ENCODE data around the gene ADAMTS12. TPM values are rescaled to one million over a fixed set of nuclear protein-coding genes. Genes with fewer than 3 reads are reported as not detected.

Gene ADAMTS12
- total and polyA plus RNA-seq, 5 donors, result 0.54 to 1.4 (median 1.0) TPM

- DNase-seq, result no peak
- no peaks in the 10 kb centered on the region for H3K4me1 ChIP-seq (ENCODE audit: control insufficient read depth, insufficient read depth, low read length)
- no peaks in the 10 kb centered on the region for H3K27me3 ChIP-seq (ENCODE audit: control insufficient read depth, insufficient read depth)
- 41% methylated on average over 3 of the region's 3 CpGs for WGBS
- intact Hi-C loops (cut with DNase I), result no loop called here
- no peak for ATAC-seq
- no peak overlapping the region for H3K27ac ChIP-seq (ENCODE audit: low read length)
- H3K9me3 ChIP-seq (ENCODE audit: control insufficient read depth, low read length), result no peaks in the 10 kb centered on the region
- H3K4me3 ChIP-seq (ENCODE audit: low read length), result no peak overlapping the region
Observed at GRCh38 chr5:33734537-33734936, 157.3 kb downstream of the ADAMTS12 start.

DNA sequence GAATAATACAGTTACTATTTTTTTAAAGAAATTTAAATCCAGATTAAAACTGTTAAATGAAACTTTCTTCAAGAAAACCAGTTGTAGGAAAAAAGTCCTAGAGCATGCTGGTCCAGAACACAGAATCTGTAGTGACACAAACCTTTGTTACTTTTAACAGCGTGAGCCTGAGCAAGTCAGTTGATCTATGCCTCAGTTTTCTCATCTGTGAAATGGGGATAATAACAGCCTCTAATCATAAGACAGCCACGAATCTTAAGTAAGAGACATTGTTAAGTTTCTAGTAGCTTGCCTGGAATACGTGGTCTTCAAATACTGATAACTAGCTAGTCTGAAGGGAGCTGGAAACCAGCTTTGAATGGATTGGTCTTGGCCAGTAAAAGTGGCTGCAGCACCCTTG lies 158.6 kb downstream of the ADAMTS12 start:
- H3K9me3 ChIP-seq (ENCODE audit: control insufficient read depth, low read length), result no peaks in the 10 kb centered on the region
- intact Hi-C loops (cut with DNase I), result no loop called here
- ATAC-seq, result no peak
- no peaks in the 10 kb centered on the region for H3K27me3 ChIP-seq (ENCODE audit: control insufficient read depth, insufficient read depth)
- DNase-seq, result no peak
- no peak overlapping the region for H3K27ac ChIP-seq (ENCODE audit: low read length)
- no peaks in the 10 kb centered on the region for H3K4me1 ChIP-seq (ENCODE audit: control insufficient read depth, insufficient read depth, low read length)
- 85% methylated on average over 3 of the region's 3 CpGs for WGBS
- H3K4me3 ChIP-seq (ENCODE audit: low read length), result no peak overlapping the region

DNA sequence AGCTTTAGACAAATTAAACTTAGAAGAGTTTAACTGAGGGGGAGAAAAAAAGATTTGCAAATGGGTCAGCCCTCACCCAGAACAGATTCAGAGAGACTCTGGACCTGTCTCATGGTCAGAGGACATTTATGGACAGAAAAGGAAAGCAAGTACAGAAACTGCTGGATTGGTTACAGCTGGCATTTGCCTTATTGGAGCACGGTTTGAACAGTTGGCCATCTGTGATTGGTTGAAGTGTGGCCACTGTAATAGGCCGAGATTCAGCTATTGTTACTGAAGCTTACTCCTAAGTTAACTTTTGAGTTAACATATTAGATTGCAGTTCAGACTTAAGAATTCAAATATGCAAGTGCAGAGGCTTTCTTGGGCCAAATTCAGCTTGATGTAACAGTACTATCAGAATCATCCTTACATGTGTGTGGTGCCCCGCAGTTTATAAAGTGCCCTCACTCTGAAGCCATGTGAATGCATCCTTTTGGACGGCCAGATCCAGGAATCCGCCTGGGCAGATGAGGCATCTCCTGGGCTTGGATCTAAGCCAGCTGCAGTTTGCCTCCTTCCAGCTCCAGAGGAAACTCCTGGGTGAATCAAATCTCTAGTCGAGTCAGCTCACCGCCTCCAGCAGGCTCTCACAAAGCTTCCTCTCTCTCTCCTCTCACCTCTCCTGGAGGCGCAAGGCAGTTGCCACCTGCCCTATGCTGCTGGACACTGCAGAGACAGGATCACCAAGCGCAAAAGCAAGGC lies 165.2 kb downstream of the ADAMTS12 start:
- no peak overlapping the region for H3K27ac ChIP-seq (ENCODE audit: low read length)

DNA sequence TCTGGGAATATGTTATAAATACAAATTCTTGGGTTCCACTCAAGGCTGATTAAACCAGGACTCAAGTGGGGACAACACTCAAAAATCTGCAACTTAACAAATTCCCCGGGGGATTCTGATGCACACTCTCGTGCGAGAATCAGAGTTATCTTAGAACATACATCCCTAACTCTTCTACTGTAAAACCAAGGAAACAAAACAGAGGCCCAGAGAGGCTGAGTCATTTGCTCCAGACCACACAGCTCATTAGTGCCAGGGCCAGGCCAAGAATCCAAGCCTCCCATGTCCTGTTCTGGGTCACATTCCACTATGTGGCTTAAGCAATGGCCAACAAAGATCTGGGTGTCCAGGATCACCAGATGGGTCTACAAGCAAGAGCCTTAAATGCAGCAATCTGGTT lies 166.0 kb downstream of the ADAMTS12 start:
- no peaks in the 10 kb centered on the region for H3K27me3 ChIP-seq (ENCODE audit: control insufficient read depth, insufficient read depth)
- H3K9me3 ChIP-seq (ENCODE audit: control insufficient read depth, low read length), result no peaks in the 10 kb centered on the region
- no peak overlapping the region for H3K27ac ChIP-seq (ENCODE audit: low read length)
- no peak for DNase-seq
- WGBS, result 63% methylated on average over 3 of the region's 3 CpGs
- ATAC-seq, result peak in 1 of 2 donors; percentile 40
- intact Hi-C loops (cut with DNase I), result no loop called here
- H3K4me3 ChIP-seq (ENCODE audit: low read length), result no peak overlapping the region
- peaks cover 3% of the 10 kb centered on the region for H3K4me1 ChIP-seq (ENCODE audit: control insufficient read depth, insufficient read depth, low read length)

More for the DNA sequence above, 165.2 kb downstream of the ADAMTS12 start:
- ATAC-seq (peak; percentile 70 to 75), DNase-seq (peak in 1 of 3 donors; percentile 22)
- Histone ChIP-seq H3K27me3 (ENCODE audit: control insufficient read depth, insufficient read depth) (no peaks in the 10 kb centered on the region), H3K4me3 (ENCODE audit: low read length) (no peak overlapping the region), H3K4me1 (ENCODE audit: control insufficient read depth, insufficient read depth, low read length) (peaks cover 3% of the 10 kb centered on the region), H3K9me3 (ENCODE audit: control insufficient read depth, low read length) (no peaks in the 10 kb centered on the region)
- intact Hi-C loops (cut with DNase I), result no loop called here
- 61% methylated on average over 9 of the region's 9 CpGs for WGBS

DNA sequence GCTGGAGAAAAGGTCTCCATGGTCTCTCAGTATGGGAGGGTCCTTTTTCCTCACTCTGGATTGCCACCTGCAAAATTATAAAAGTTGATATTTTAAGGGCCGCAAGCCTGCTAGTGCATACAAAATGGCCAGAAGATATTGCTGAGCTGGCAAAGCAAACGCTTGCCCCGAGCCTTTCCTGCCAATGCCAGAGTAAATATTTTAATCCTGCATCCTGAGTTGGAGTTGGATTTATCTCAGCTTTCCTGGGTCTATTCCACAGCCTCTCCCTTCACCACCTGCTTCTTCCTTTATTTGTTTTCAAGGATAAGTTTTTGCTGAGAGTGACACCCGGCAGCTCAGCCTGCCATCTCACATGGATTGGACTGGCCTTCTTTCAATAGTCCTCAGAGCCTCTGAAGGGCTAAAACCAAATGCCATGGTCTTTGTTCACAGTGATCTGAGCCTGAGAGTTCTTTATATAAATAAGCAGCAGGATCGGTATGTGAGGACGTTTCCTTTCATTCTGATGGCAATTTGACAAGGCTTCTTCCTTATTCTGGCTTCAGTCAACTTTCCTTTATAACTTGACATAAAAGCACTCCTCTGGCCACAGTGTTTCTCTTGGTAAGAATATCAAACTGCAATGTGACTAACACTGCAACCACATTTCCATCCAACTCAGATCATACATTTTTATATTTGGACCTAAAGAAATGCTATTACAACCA lies 170.1 kb downstream of the ADAMTS12 start:
- WGBS, result 45% methylated on average over 6 of the region's 6 CpGs

GRCh38 chr5:33720176-33720575 lies 171.6 kb downstream of the ADAMTS12 start:
- Histone ChIP-seq H3K4me3 (ENCODE audit: low read length) (no peak overlapping the region), H3K9me3 (ENCODE audit: control insufficient read depth, low read length) (no peaks in the 10 kb centered on the region), H3K27ac (ENCODE audit: low read length) (no peak overlapping the region), H3K27me3 (ENCODE audit: control insufficient read depth, insufficient read depth) (no peaks in the 10 kb centered on the region), H3K4me1 (ENCODE audit: control insufficient read depth, insufficient read depth, low read length) (no peaks in the 10 kb centered on the region)
- WGBS, result 48% methylated on average over 1 of the region's 1 CpG
- DNase-seq (no peak), ATAC-seq (no peak)
- intact Hi-C loops (cut with DNase I), result no loop called here

More for the DNA sequence above, 170.1 kb downstream of the ADAMTS12 start:
- Histone ChIP-seq H3K4me1 (ENCODE audit: control insufficient read depth, insufficient read depth, low read length) (peaks cover 3% of the 10 kb centered on the region), H3K4me3 (ENCODE audit: low read length) (no peak overlapping the region), H3K27me3 (ENCODE audit: control insufficient read depth, insufficient read depth) (no peaks in the 10 kb centered on the region), H3K9me3 (ENCODE audit: control insufficient read depth, low read length) (no peaks in the 10 kb centered on the region), H3K27ac (ENCODE audit: low read length) (no peak overlapping the region)
- intact Hi-C loops (cut with DNase I), result no loop called here
- ATAC-seq (peak in 1 of 2 donors; percentile 16), DNase-seq (no peak)

DNA sequence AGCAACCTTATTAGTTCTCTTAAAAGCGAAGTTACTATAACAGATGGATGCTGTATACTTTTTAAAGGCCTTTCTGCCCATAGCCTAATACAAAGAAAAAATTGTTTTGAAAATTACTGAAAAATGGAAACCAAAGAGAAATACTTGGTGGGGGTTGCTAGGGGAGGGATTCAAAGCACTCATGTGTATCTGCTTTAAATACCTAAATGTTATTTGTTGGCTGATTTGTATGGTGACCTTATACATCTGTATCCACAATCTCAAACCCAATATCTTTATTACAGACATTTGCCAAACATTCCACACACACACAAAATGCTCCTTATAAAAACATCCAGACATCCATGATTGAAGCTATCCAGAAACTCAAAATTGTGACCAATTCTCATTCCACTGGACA lies 172.0 kb downstream of the ADAMTS12 start:
- WGBS, result 84% methylated on average over 1 of the region's 1 CpG
- DNase-seq (no peak), ATAC-seq (no peak)
- no peaks in the 10 kb centered on the region for H3K27me3 ChIP-seq (ENCODE audit: control insufficient read depth, insufficient read depth)
- H3K9me3 ChIP-seq (ENCODE audit: control insufficient read depth, low read length), result no peaks in the 10 kb centered on the region
- H3K4me1 ChIP-seq (ENCODE audit: control insufficient read depth, insufficient read depth, low read length), result no peaks in the 10 kb centered on the region
- no peak overlapping the region for H3K27ac ChIP-seq (ENCODE audit: low read length)
- H3K4me3 ChIP-seq (ENCODE audit: low read length), result no peak overlapping the region
- intact Hi-C loops (cut with DNase I), result no loop called here

GRCh38 chr5:33715661-33716060 lies 176.1 kb downstream of the ADAMTS12 start:
- intact Hi-C loops (cut with DNase I), result no loop called here
- Histone ChIP-seq H3K27me3 (ENCODE audit: control insufficient read depth, insufficient read depth) (no peaks in the 10 kb centered on the region), H3K4me3 (ENCODE audit: low read length) (no peak overlapping the region), H3K9me3 (ENCODE audit: control insufficient read depth, low read length) (no peaks in the 10 kb centered on the region), H3K27ac (ENCODE audit: low read length) (no peak overlapping the region), H3K4me1 (ENCODE audit: control insufficient read depth, insufficient read depth, low read length) (no peaks in the 10 kb centered on the region)
- WGBS, result 50% methylated on average over 1 of the region's 1 CpG
- DNase-seq (no peak), ATAC-seq (no peak)

- ATAC-seq (peak in 1 of 2 donors; percentile 52), DNase-seq (no peak)
- intact Hi-C loops (cut with DNase I), result no loop called here
- H3K4me1 ChIP-seq (ENCODE audit: control insufficient read depth, insufficient read depth, low read length), result no peaks in the 10 kb centered on the region
- no peaks in the 10 kb centered on the region for H3K27me3 ChIP-seq (ENCODE audit: control insufficient read depth, insufficient read depth)
- H3K27ac ChIP-seq (ENCODE audit: low read length), result no peak overlapping the region
- H3K9me3 ChIP-seq (ENCODE audit: control insufficient read depth, low read length), result no peaks in the 10 kb centered on the region
- 32% methylated on average over 2 of the region's 2 CpGs for WGBS
- H3K4me3 ChIP-seq (ENCODE audit: low read length), result no peak overlapping the region
Observed at GRCh38 chr5:33713136-33713765, 178.5 kb downstream of the ADAMTS12 start.

- DNase-seq, result no peak
- H3K27me3 ChIP-seq (ENCODE audit: control insufficient read depth, insufficient read depth), result no peaks in the 10 kb centered on the region
- intact Hi-C loops (cut with DNase I), result no loop called here
- no peaks in the 10 kb centered on the region for H3K9me3 ChIP-seq (ENCODE audit: control insufficient read depth, low read length)
- no peak overlapping the region for H3K4me3 ChIP-seq (ENCODE audit: low read length)
- H3K27ac ChIP-seq (ENCODE audit: low read length), result no peak overlapping the region
- ATAC-seq, result no peak
- H3K4me1 ChIP-seq (ENCODE audit: control insufficient read depth, insufficient read depth, low read length), result no peaks in the 10 kb centered on the region
Observed at GRCh38 chr5:33712664-33713063, 179.1 kb downstream of the ADAMTS12 start.

DNA sequence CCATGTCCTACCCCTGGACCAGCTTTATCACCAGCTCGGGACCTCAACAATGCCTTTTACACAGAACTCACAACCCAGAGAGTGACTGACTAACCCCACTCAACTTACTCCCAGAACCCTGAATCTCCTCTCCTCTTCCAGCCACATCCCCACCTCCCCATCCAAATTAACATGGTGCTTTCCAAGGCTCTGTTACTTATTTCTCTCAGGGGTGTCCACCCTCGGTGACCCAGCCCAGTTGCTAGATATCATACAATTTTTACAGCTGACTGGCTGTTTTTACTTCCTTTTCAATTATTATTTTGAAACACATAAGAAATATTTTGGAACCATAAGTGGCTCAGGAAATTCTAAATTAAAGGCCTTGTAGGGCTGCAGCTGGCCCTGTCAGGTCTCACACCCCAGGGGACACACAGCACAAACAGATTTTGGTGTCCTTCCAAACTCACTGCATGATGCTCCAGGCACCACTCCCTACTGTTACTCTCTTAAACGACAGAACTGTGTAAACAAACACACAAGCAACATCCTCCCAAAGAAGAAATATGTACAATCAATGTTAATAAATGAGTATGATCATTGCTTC lies 180.6 kb downstream of the ADAMTS12 start:
- Histone ChIP-seq H3K4me1 (ENCODE audit: control insufficient read depth, insufficient read depth, low read length) (no peaks in the 10 kb centered on the region), H3K27ac (ENCODE audit: low read length) (no peak overlapping the region), H3K4me3 (ENCODE audit: low read length) (no peak overlapping the region), H3K9me3 (ENCODE audit: control insufficient read depth, low read length) (no peaks in the 10 kb centered on the region), H3K27me3 (ENCODE audit: control insufficient read depth, insufficient read depth) (no peaks in the 10 kb centered on the region)
- intact Hi-C loops (cut with DNase I), result no loop called here
- WGBS, result 43% methylated on average over 3 of the region's 3 CpGs
- ATAC-seq (peak in 1 of 2 donors; percentile 69), DNase-seq (peak in 1 of 3 donors; percentile 60)

Measured in right cardiac atrium (tissue), 5 donors.